ENCODE measurements around the gene MRE11. TPM values are rescaled to one million over a fixed set of nuclear protein-coding genes. Genes with fewer than 3 reads are reported as not detected.

MRE11 gene
- total RNA-seq, 1 experiment from 2014 or later: 40.7 TPM

- Histone ChIP-seq H3K79me1 (ENCODE audit: insufficient read depth, low read depth, low read length, poor library complexity, severe bottlenecking) (no peaks in the 10 kb centered on the region), H3K56ac (ENCODE audit: insufficient read length, low read depth, low read length) (no peak overlapping the region), H4K20me1 (ENCODE audit: control insufficient read depth, insufficient read depth, insufficient read length) (no peaks in the 10 kb centered on the region), H3K27ac (ENCODE audit: insufficient read length, low read depth, low read length) (no peak overlapping the region), H3K27me3 (ENCODE audit: insufficient read depth, low read length) (no peaks in the 10 kb centered on the region), H2BK120ac (ENCODE audit: low read depth, low read length, poor library complexity, severe bottlenecking) (no peak overlapping the region), H4K91ac (ENCODE audit: insufficient read length, low read depth, low read length) (no peak overlapping the region), H4K8ac (replicated peaks; ENCODE audit: insufficient read length, low read depth, low read length) (no peak overlapping the region), H2BK15ac (ENCODE audit: low read depth, low read length) (no peak overlapping the region), H2BK5ac (ENCODE audit: insufficient read length, low read length) (no peak overlapping the region), H3K79me2 (ENCODE audit: insufficient read depth, low read length) (no peaks in the 10 kb centered on the region), H2AFZ (ENCODE audit: low read length) (no peak overlapping the region), H3K23ac (ENCODE audit: insufficient read length, low read depth, low read length) (no peak overlapping the region), H4K5ac (ENCODE audit: insufficient read length, low read depth, low read length) (no peak overlapping the region), H2BK12ac (ENCODE audit: insufficient read length, low read depth, low read length) (no peak overlapping the region), H3K4me1 (ENCODE audit: insufficient read depth, low read length) (no peaks in the 10 kb centered on the region), H3T11ph (ENCODE audit: low read length) (no peak overlapping the region), H2BK20ac (ENCODE audit: low read depth, low read length, poor library complexity, severe bottlenecking) (no peak overlapping the region), H3K18ac (ENCODE audit: insufficient read length, low read depth, low read length) (no peak overlapping the region), H3K9me3 (ENCODE audit: control insufficient read depth, low read depth, low read length) (no peaks in the 10 kb centered on the region), H3K9ac (ENCODE audit: extremely low read depth, insufficient read length, low read length) (no peak overlapping the region), H3K14ac (ENCODE audit: insufficient read depth, low read length) (no peak overlapping the region), H2AK5ac (ENCODE audit: insufficient read length, low read length) (no peak overlapping the region), H3K4me2 (ENCODE audit: insufficient read depth, insufficient read length, low read length) (no peak overlapping the region), H3K4ac (ENCODE audit: low read depth, low read length) (no peak overlapping the region), H3K23me2 (ENCODE audit: insufficient read length, low read depth, low read length, poor library complexity, severe bottlenecking) (no peaks in the 10 kb centered on the region)
- H3K36me3 Mint-ChIP-seq (ENCODE audit: insufficient read depth in 1 of 3, low read depth in 3 of 3): peaks cover 15 to 59% (median 57%) of the 10 kb centered on the region in 3 experiments; a peak in 6 of 7 replicates
- TF ChIP-seq CTCF (conservative IDR thresholded peaks at IDR 0.05): no peak
- H3K9me3 Mint-ChIP-seq: no peaks in the 10 kb centered on the region; a peak in 1 of 5 replicates
- no peaks in the 10 kb centered on the region for H3K4me1 Mint-ChIP-seq
- DNase-seq: no peak
- H3K4me3 Mint-ChIP-seq: no peak overlapping the region
- no CpG with 5 or more reads among the region's 2 CpGs for WGBS (ENCODE audit: extremely low coverage, insufficient read length, low lambda C conversion rate)
- no peaks in the 10 kb centered on the region for H3K27me3 Mint-ChIP-seq (ENCODE audit: low read depth)
- no peak overlapping the region; a peak in 1 of 7 replicates for H3K27ac Mint-ChIP-seq
These were observed 34.1 kb downstream of the MRE11 start for GRCh38 chr11:94459576-94459975.

Measured in H9 (cell line).